B cell (primary cell): Measurements from ENCODE around the gene IGSF8. TPM values are rescaled to one million over a fixed set of nuclear protein-coding genes. Genes with fewer than 3 reads are reported as not detected.

Source experiments
- ATAC-seq: fragments of 200-7000 bp; cut with Tn5 transposase; one replicate; pipeline ENCODE4 v1.10.0; 2021; ENCODE audit warnings: low read depth, mild to moderate bottlenecking, moderate number of reproducible peaks, moderate library complexity
- CTCF ChIA-PET: fragments of 350-600 bp; sonication (Branson Sonifier 250); formaldehyde crosslinking; loops from one replicate; lab custom pipeline; 2021; ENCODE audit warnings: antibody characterized with exemption, inconsistent platforms; lab: Charles Lee
- POLR2A ChIA-PET: fragments of 350-600 bp; sonication (Branson Sonifier 250); formaldehyde crosslinking; loops from one replicate; lab custom pipeline; 2021; ENCODE audit warnings: antibody characterized with exemption; lab: Charles Lee
- DNase-seq: peaks from one replicate; pipeline ENCODE4 v3.0.0; 2013
- H2AFZ ChIP-seq: 2 replicates; pipeline ENCODE4 v1.6.1; 2012; ENCODE audit warnings: mild to moderate bottlenecking, low read depth, low read length; ENCODE audit not compliant: insufficient read depth, poor library complexity, severe bottlenecking
- H3K27ac ChIP-seq, 2 donors: 1 replicate in 1 of 2; 2 replicates in 1 of 2; pipeline ENCODE4 v1.5.1; 2012 to 2013; ENCODE audit warnings: low read length in 2 of 2, mild to moderate bottlenecking in 2 of 2, moderate library complexity in 1 of 2
- H3K27me3 ChIP-seq, 4 experiments: fragments of 200-600 bp in 1 of 4; sonication (generic) in 1 of 4; replicated peaks in 1 of 4; 1 replicate in 2 of 4; 2 replicates in 2 of 4; pipeline versions ENCODE4 v1.6.1 to v1.7.0; 2013 to 2016; ENCODE audit warnings: low read length in 3 of 4, mild to moderate bottlenecking in 2 of 4, mixed read lengths in 1 of 4, moderate library complexity in 1 of 4; ENCODE audit not compliant: insufficient read depth in 4 of 4, control insufficient read depth in 3 of 4; ENCODE audit errors: control extremely low read depth in 1 of 4
- H3K36me3 ChIP-seq, 2 experiments: replicated peaks in 1 of 2; 1 replicate in 1 of 2; 2 replicates in 1 of 2; pipeline versions ENCODE4 v1.6.1 to v1.7.1; 2013; ENCODE audit warnings: low read length in 1 of 2; ENCODE audit not compliant: insufficient read depth in 2 of 2, control insufficient read depth in 1 of 2; ENCODE audit errors: control extremely low read depth in 1 of 2, extremely low read depth in 1 of 2
- H3K4me1 ChIP-seq, 2 donors: fragments of 200-600 bp in 1 of 2; sonication (generic) in 1 of 2; 1 replicate in 1 of 2; 2 replicates in 1 of 2; pipeline versions ENCODE4 v1.5.1 to v1.6.1; 2013 to 2017; ENCODE audit warnings: low read length in 2 of 2; ENCODE audit not compliant: control insufficient read depth in 2 of 2, insufficient read depth in 2 of 2
- H3K4me2 ChIP-seq: replicated peaks from 2 replicates; pipeline ENCODE3; 2012; ENCODE audit warnings: mild to moderate bottlenecking, low read depth, low read length; ENCODE audit not compliant: poor library complexity, severe bottlenecking
- H3K4me3 ChIP-seq, 5 experiments: fragments of 200-600 bp in 1 of 5; sonication (generic) in 1 of 5; 1 replicate in 3 of 5; 2 replicates in 2 of 5; pipeline versions ENCODE4 v1.5.1 to v1.7.0; 2011 to 2016; ENCODE audit warnings: low read length in 4 of 5, mild to moderate bottlenecking in 4 of 5, low read depth in 2 of 5, control low read depth in 1 of 5, moderate library complexity in 1 of 5; ENCODE audit not compliant: insufficient read depth in 1 of 5; ENCODE audit errors: control extremely low read depth in 1 of 5, extremely low read depth in 1 of 5
- H3K79me2 ChIP-seq: fragments of 200-600 bp; sonication (generic); one replicate; pipeline ENCODE4 v1.6.0; 2016; ENCODE audit warnings: low read length; ENCODE audit not compliant: control insufficient read depth, insufficient read depth
- H3K9ac ChIP-seq: fragments of 200-600 bp; sonication (generic); 2 replicates; pipeline ENCODE4 v1.6.1; 2017; ENCODE audit warnings: mild to moderate bottlenecking, low read length, moderate library complexity
- H3K9me3 ChIP-seq, 3 donors: one replicate each; pipeline versions ENCODE4 v1.6.1 to v1.7.1; 2013; ENCODE audit warnings: low read length in 2 of 3; ENCODE audit not compliant: control insufficient read depth in 2 of 3, insufficient read depth in 1 of 3; ENCODE audit errors: control extremely low read depth in 1 of 3
- H4K20me1 ChIP-seq: 2 replicates; pipeline ENCODE4 v1.6.0; 2012; ENCODE audit warnings: mild to moderate bottlenecking, low read length; ENCODE audit not compliant: insufficient read depth, control insufficient read depth, poor library complexity, severe bottlenecking
- H3K27ac Mint-ChIP-seq: one replicate; pipeline ENCODE4 v1.8.0; 2021; ENCODE audit warnings: mixed read lengths
- H3K27me3 Mint-ChIP-seq: one replicate; pipeline ENCODE4 v1.8.0; 2021; ENCODE audit warnings: mixed read lengths
- H3K4me1 Mint-ChIP-seq: one replicate; pipeline ENCODE4 v1.8.0; 2021; ENCODE audit warnings: mixed read lengths
- H3K4me3 Mint-ChIP-seq: one replicate; pipeline ENCODE4 v1.8.0; 2021; ENCODE audit warnings: mixed read lengths
- H3K9me3 Mint-ChIP-seq: one replicate; pipeline ENCODE4 v1.8.0; 2022; ENCODE audit warnings: mixed read lengths; ENCODE audit not compliant: insufficient read depth
- EZH2 ChIP-seq: IDR thresholded peaks from 2 replicates; pipeline ENCODE4 v1.6.1; 2012; ENCODE audit warnings: borderline replicate concordance, low read depth, mild to moderate bottlenecking, moderate library complexity, low read length; ENCODE audit not compliant: insufficient read depth, poor library complexity, severe bottlenecking
- WGBS: methylation state at CpG from one replicate; pipeline ENCODE4 v1.1.5; 2013; ENCODE audit warnings: missing lambda C conversion rate; ENCODE audit not compliant: insufficient coverage; 5-methylcytosine and 5-hydroxymethylcytosine counted together
- intact Hi-C: fragments of 100-400 bp; cut with micrococcal nuclease; formaldehyde crosslinking; loops from one replicate; pipeline ENCODE4 v1.10.0; 2022
- polyA plus RNA-seq: library from polyadenylated mRNA; depleted of rRNA; stranded (reverse); fragments of >200 nt; gene quantifications from 2 replicates; pipeline ENCODE4 v1.2.3, GENCODE V29; 2012
- total RNA-seq, 2 donors: library from RNA; stranded (reverse); fragments of 120-200 nt in 1 of 2; gene quantifications; 1 replicate in 1 of 2; 2 replicates in 1 of 2; pipeline versions ENCODE4 v1.2.3 to v1.2.4, GENCODE V29; 2013 to 2022
- TF ChIP-seq, protein P1 (sequence below): fragments of 200-600 bp; IDR thresholded peaks from one replicate; pipeline ENCODE4 v1.8.0; 2022; ENCODE audit warnings: antibody characterized with exemption, mild to moderate bottlenecking

Gene IGSF8
- total and polyA plus RNA-seq, 2 donors (not counting 1 experiment from before 2014, with no cell fraction given), result 37.2 to 56.0 TPM

DNA sequence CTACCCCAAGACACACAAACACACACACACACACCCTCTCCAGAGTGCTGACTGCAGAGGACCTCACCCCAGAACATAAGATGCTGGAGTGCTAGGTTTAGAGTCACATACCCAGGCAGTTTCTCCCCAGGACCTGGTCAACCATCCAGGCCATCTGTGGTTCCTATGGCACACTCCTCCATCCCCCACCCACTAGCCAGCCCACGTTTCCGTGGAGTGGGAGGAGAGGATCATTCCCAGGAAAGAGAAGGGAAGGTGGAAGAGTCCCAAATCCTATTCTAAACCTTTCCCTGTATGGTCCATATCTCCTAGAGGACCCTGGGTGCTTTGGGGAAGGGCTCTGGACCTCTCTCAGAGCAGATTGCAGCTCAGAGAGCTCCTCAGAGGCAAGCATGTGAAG lies 15.9 kb downstream of the IGSF8 start:
- Mint-ChIP-seq H3K27me3 (peaks cover 46% of the 10 kb centered on the region), H3K9me3 (no peaks in the 10 kb centered on the region), H3K4me3 (peak overlapping the region; percentile 53), H3K4me1 (peaks cover 12% of the 10 kb centered on the region), H3K27ac (no peak overlapping the region)
- H3K9ac ChIP-seq, result no peak overlapping the region
- POLR2A ChIA-PET, result no interaction called here
- H3K27ac ChIP-seq, result no peak overlapping the region
- H3K27me3 ChIP-seq, result peaks cover 0 to 46% (median 34%) of the 10 kb centered on the region in 4 experiments
- ATAC-seq, result no peak
- no peaks in the 10 kb centered on the region for H4K20me1 ChIP-seq
- H3K9me3 ChIP-seq, result peaks cover 0 to 4% (median 0%) of the 10 kb centered on the region in 3 donors
- no peak overlapping the region for H2AFZ ChIP-seq
- no CpG with 5 or more reads among the region's 2 CpGs for WGBS
- H3K79me2 ChIP-seq, result no peaks in the 10 kb centered on the region
- H3K4me3 ChIP-seq, result no peak overlapping the region
- intact Hi-C loops, result no loop called here
- no peak for DNase-seq
- CTCF ChIA-PET, result interaction anchor here (1.3 to 8.9 kb wide), 3 partner anchors 14 to 36 kb away, joined by 3 to 112 read pairs (median 3); no protein-coding TSS in a partner anchor
- no peak for TF ChIP-seq EZH2
- TF ChIP-seq, protein P1, sequence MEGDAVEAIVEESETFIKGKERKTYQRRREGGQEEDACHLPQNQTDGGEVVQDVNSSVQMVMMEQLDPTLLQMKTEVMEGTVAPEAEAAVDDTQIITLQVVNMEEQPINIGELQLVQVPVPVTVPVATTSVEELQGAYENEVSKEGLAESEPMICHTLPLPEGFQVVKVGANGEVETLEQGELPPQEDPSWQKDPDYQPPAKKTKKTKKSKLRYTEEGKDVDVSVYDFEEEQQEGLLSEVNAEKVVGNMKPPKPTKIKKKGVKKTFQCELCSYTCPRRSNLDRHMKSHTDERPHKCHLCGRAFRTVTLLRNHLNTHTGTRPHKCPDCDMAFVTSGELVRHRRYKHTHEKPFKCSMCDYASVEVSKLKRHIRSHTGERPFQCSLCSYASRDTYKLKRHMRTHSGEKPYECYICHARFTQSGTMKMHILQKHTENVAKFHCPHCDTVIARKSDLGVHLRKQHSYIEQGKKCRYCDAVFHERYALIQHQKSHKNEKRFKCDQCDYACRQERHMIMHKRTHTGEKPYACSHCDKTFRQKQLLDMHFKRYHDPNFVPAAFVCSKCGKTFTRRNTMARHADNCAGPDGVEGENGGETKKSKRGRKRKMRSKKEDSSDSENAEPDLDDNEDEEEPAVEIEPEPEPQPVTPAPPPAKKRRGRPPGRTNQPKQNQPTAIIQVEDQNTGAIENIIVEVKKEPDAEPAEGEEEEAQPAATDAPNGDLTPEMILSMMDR, result no peak
- H3K4me2 ChIP-seq, result no peak overlapping the region
- H3K4me1 ChIP-seq, result peaks cover 6 to 9% of the 10 kb centered on the region in 2 donors
- H3K36me3 ChIP-seq, result peaks cover 0 to 4% of the 10 kb centered on the region in 2 experiments

DNA sequence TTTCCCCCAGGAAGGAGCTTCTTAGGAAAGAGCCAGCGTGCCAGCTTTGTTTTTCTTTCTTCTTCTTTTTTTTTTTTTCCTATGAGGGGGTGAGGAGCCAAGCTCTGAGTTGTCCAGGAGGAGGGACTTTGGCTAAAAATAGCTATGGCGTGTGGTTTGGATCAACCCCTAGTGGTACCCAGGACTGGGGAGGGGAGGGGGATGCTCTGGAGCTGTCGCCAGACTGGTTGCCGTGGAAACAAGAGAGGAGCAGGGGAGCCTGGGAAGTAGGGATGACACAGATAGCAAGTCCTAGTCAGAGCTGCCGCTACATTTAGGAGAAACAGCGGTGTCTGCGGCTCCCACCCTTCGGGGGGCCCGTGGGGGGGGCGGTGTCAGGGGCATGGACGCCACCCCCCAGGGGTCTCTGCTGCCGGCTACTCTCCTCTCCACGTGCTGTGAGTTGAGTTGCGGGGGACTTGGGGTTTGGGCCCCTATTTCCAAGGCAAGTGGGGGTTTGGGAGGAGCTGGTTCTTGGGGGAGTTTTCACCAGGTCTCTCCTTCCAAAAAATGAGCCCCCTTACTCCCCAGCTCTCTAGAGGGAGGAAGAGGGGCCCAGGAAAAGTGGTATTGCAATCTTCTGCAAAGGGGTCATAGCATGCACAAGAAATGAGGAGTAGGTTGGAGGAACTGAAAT lies 17.0 kb downstream of the IGSF8 start, which contains the start of gene KCNJ9:
Gene KCNJ9 (plus strand): TSS at position 278 of the 676 bp plus-strand sequence. CDS start 2,493 bp downstream, outside the sequence.
- H3K27ac Mint-ChIP-seq, result no peak within 1 kb of the TSS
- 21% methylated on average over 9 of the region's 14 CpGs for WGBS
- POLR2A ChIA-PET, result no interaction called here

More for the DNA sequence above, 17.0 kb downstream of the IGSF8 start, which contains the start of gene KCNJ9:
- peaks cover 0 to 51% (median 34%) of the 10 kb centered on the region in 4 experiments for H3K27me3 ChIP-seq
- H3K9me3 ChIP-seq, result peaks cover 0 to 4% (median 0%) of the 10 kb centered on the region in 3 donors
- no peak within 1 kb of the TSS for H3K4me2 ChIP-seq
- H3K9ac ChIP-seq, result no peak within 1 kb of the TSS
- no peak within 1 kb of the TSS for H2AFZ ChIP-seq
- no peaks in the 10 kb centered on the region for H4K20me1 ChIP-seq
- ATAC-seq (no peak), DNase-seq (no peak)
- no peaks in the 10 kb centered on the region for H3K9me3 Mint-ChIP-seq
- H3K36me3 ChIP-seq, result no peaks in the 10 kb centered on the region
- TF ChIP-seq EZH2, result no peak
- TF ChIP-seq, protein P1, result no peak
- no peaks in the 10 kb centered on the region for H3K79me2 ChIP-seq
- intact Hi-C loops, result no loop called here
- no peak within 1 kb of the TSS for H3K27ac ChIP-seq
- peaks cover 12% of the 10 kb centered on the region for H3K4me1 Mint-ChIP-seq
- H3K27me3 Mint-ChIP-seq, result peaks cover 51% of the 10 kb centered on the region
- H3K4me1 ChIP-seq, result peaks cover 6 to 9% of the 10 kb centered on the region in 2 donors
- CTCF ChIA-PET, result interaction anchor here (0.6 to 8.9 kb wide), 9 partner anchors 8 to 334 kb away, joined by 3 to 112 read pairs (median 3); partner anchors contain the start of gene IGSF8
- no peak within 1 kb of the TSS for H3K4me3 Mint-ChIP-seq
- no peak within 1 kb of the TSS for H3K4me3 ChIP-seq
